PFSK-1 (cell line): Measurements from ENCODE around the gene CSPG5.

Source experiments
- FOXP2 ChIP-seq: optimal IDR thresholded peaks from 2 replicates; pipeline ENCODE3; 2011; ENCODE audit warnings: borderline replicate concordance, control low read depth, inconsistent platforms; ENCODE audit not compliant: insufficient read depth; ENCODE audit errors: extremely low read length, extremely low read depth
- POLR2AphosphoS5 ChIP-seq: IDR thresholded peaks from 2 replicates; pipeline ENCODE4 v1.6.1; 2012; ENCODE audit warnings: low read depth, mild to moderate bottlenecking, control low read depth, low read length, moderate library complexity
- SIN3A ChIP-seq: IDR thresholded peaks from 2 replicates; pipeline ENCODE4 v1.6.1; 2012; ENCODE audit warnings: mild to moderate bottlenecking, low read length, moderate library complexity, borderline replicate concordance; ENCODE audit not compliant: insufficient read depth
- TAF1 ChIP-seq: IDR thresholded peaks from 2 replicates; pipeline ENCODE4 v1.6.1; 2012; ENCODE audit warnings: low read length, control low read depth, borderline replicate concordance; ENCODE audit not compliant: insufficient read depth
- TF ChIP-seq, protein P1 (sequence below), 2 experiments: IDR thresholded peaks; 2 replicates each; pipeline versions ENCODE4 v1.6.1 to v1.8.0; 2011 to 2012; ENCODE audit warnings: low read depth in 2 of 2, low read length in 2 of 2, control low read depth in 1 of 2, inconsistent platforms in 1 of 2, mild to moderate bottlenecking in 1 of 2, moderate library complexity in 1 of 2; ENCODE audit not compliant: insufficient read depth in 1 of 2

The CSPG5 gene

DNA sequence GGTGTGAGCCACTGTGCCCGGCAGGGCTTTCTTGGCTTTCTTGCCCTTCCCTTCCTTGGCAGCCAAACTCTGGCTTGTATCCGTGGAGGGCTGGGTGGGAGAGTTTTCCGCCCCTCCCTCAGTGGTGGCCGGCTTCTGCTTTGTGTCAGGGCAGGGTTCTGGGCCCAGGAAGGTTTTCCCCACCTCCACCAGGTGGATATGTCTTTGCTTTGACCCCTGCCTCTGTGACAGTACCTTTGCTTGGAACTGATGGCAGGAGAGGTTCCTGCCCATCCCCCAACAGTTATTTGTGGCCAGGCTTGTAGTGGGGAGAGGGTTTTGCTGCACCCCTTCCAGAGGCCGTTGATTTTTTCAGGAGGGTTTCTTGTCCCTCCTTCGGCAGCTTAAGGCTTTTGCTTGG, 24.3 kb downstream of the CSPG5 start:
- TF ChIP-seq TAF1 (no peak), FOXP2 (no peak), POLR2AphosphoS5 (no peak), SIN3A (no peak)
- TF ChIP-seq, protein P1, sequence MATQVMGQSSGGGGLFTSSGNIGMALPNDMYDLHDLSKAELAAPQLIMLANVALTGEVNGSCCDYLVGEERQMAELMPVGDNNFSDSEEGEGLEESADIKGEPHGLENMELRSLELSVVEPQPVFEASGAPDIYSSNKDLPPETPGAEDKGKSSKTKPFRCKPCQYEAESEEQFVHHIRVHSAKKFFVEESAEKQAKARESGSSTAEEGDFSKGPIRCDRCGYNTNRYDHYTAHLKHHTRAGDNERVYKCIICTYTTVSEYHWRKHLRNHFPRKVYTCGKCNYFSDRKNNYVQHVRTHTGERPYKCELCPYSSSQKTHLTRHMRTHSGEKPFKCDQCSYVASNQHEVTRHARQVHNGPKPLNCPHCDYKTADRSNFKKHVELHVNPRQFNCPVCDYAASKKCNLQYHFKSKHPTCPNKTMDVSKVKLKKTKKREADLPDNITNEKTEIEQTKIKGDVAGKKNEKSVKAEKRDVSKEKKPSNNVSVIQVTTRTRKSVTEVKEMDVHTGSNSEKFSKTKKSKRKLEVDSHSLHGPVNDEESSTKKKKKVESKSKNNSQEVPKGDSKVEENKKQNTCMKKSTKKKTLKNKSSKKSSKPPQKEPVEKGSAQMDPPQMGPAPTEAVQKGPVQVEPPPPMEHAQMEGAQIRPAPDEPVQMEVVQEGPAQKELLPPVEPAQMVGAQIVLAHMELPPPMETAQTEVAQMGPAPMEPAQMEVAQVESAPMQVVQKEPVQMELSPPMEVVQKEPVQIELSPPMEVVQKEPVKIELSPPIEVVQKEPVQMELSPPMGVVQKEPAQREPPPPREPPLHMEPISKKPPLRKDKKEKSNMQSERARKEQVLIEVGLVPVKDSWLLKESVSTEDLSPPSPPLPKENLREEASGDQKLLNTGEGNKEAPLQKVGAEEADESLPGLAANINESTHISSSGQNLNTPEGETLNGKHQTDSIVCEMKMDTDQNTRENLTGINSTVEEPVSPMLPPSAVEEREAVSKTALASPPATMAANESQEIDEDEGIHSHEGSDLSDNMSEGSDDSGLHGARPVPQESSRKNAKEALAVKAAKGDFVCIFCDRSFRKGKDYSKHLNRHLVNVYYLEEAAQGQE (IDR thresholded peaks at IDR 0.05; ENCODE audit: insufficient read depth in 1 of 2, low read depth in 2 of 2, low read length in 2 of 2): no peak

DNA sequence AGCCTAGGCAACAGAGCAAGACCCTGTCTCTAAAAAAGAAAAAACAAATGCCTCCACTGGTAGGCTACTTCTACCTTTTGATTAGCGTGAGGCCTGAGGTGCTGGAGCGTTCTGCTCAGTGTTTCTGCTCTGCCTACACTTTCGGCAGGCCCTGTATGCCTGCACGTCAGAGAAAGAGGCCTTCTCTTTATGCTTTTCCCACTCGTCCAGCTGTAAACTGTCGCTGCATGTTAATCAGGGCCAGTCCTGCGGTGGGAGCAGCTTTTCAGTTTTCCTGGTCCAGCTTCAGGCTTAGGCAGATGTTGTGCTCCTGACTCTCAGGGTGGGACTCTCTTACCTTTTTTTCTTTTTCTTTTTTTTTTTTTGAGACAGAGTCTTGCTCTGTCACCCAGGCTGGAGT, 25.3 kb downstream of the CSPG5 start:
- TF ChIP-seq TAF1 (no peak), SIN3A (no peak), FOXP2 (no peak), POLR2AphosphoS5 (no peak)
- TF ChIP-seq, protein P1 (IDR thresholded peaks at IDR 0.05; ENCODE audit: insufficient read depth in 1 of 2, low read depth in 2 of 2, low read length in 2 of 2): no peak

DNA sequence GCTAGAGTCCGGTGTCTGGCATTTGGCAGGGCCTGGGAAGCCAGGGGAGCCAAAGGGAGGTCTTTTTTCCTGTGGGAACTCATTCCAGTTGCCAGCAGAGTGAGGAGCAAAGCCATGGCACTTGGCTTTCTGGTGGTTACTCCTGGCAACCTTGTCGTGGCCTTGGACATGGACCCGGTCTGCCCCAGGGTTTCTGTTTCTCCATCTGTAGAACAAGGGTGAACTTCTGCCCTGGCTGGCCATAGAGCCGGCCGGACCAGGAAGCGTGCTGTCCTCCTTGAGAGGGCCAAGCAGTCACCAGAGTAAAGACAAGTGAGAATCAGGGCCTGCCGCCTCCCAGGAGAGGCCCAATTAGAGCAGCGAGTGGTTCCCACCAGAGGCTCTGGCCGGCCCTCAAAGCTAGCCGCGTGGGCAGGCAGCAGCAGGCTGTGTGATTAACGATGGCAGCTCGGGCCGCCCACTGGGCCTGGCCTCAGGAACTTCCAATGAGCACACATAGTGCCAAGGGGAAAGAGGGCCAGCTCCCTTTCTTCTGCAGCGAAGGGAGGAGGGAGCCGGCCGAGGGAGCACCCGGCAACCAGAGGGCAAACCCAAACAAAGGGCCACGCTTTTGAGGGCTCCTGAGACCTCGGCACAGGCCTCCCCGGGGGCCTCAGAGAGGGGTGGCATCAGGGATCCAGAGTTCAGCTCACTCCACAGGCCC, 36.0 kb downstream of the CSPG5 start:
- TF ChIP-seq FOXP2 (no peak), TAF1 (no peak), POLR2AphosphoS5 (no peak), SIN3A (no peak)
- TF ChIP-seq, protein P1 (IDR thresholded peaks at IDR 0.05; ENCODE audit: insufficient read depth in 1 of 2, low read depth in 2 of 2, low read length in 2 of 2): no peak

DNA sequence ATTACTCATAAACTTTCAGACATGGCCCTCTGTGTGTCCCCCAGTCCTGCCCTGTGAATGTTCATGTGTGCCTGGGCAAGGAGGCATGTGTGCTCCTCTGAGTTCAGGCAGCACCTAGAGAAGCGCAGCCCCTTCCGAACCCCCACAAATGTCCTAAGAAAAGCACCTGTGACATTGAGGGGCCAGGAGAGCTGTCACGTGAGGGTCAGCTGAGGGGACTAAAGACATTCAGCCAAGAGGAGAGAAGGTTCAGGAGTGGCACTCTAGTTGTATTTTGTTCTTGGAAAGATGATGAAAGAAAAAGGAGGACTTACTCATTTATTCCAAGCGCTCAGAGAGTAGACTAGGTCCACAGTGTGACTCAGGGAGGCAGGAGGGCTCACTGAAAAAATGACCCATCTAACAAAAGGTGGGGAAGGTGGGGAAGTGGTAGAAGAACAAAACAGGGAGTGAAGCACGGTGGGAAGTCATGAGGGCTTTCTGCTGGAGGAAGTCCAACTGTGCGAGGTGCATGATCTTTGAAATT, 37.0 kb downstream of the CSPG5 start:
- no peak for TF ChIP-seq POLR2AphosphoS5
- TF ChIP-seq FOXP2: no peak
- no peak for TF ChIP-seq TAF1
- TF ChIP-seq, protein P1 (IDR thresholded peaks at IDR 0.05; ENCODE audit: insufficient read depth in 1 of 2, low read depth in 2 of 2, low read length in 2 of 2): no peak
- no peak for TF ChIP-seq SIN3A
